HAP-1 (cell line): ENCODE data around the gene POC1B.

ENCODE experiments used
- DNase-seq, 2 experiments: peaks; one replicate each; pipeline ENCODE4 v3.0.0-alpha.2; 2016 to 2020; ENCODE audit warnings: low spot score in 2 of 2
- H3K27me3 ChIP-seq: fragments of 250-450 bp; sonication (Bioruptor Pico); 2 replicates; pipeline ENCODE4 v1.5.1; 2020; ENCODE audit warnings: low read depth, mild to moderate bottlenecking, moderate library complexity
- H3K36me3 ChIP-seq: fragments of 250-450 bp; sonication (Bioruptor Pico); replicated peaks from 2 replicates; pipeline ENCODE4 v1.5.1; 2020; ENCODE audit warnings: mild to moderate bottlenecking
- H3K4me1 ChIP-seq: fragments of 250-450 bp; sonication (Bioruptor Pico); 2 replicates; pipeline ENCODE4 v1.5.1; 2020; ENCODE audit warnings: mild to moderate bottlenecking
- H3K4me3 ChIP-seq: fragments of 250-450 bp; sonication (Bioruptor Pico); 2 replicates; pipeline ENCODE4 v1.5.1; 2020; ENCODE audit warnings: mild to moderate bottlenecking, moderate library complexity
- H3K9me3 ChIP-seq: fragments of 250-450 bp; sonication (Bioruptor Pico); 2 replicates; pipeline ENCODE4 v1.5.1; 2020; ENCODE audit warnings: mild to moderate bottlenecking, moderate library complexity
- in situ Hi-C: fragments of 300-500 bp; cut with MboI; formaldehyde crosslinking; loops from 3 replicates; pipeline ENCODE4 v1.14.3; 2020; ENCODE audit warnings: low sequenced_read_pairs, inconsistent platforms, mixed read lengths

POC1B gene

DNA sequence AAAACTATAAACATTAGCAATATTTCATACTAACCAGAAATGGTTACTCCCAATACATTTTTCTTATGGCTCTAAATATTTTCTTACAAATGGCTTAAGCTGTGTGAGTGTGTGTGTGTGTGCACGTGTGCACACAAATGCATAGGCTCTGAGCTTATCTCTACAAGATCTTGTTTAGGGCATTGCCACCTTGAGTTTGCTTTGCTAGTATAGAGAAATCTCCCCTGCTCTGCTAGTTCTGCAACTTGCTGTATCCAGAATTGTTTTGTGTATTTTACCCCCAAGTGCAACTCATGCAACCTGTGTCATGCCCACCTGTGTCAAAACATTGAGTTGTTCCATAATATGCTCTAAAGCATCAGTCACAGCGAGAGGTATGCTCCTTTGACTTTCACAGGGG is 101.0 kb downstream of the POC1B start:
- H3K27me3 ChIP-seq = no peaks in the 10 kb centered on the region
- no peaks in the 10 kb centered on the region for H3K36me3 ChIP-seq
- no peak for DNase-seq
- in situ Hi-C loops = no loop called here
- no peaks in the 10 kb centered on the region for H3K9me3 ChIP-seq
- no peak overlapping the region for H3K4me3 ChIP-seq
- H3K4me1 ChIP-seq = no peaks in the 10 kb centered on the region

GRCh38 chr12:89424389-89424788 is 101.5 kb downstream of the POC1B start:
- Histone ChIP-seq H3K4me1 (no peaks in the 10 kb centered on the region), H3K27me3 (no peaks in the 10 kb centered on the region), H3K36me3 (no peaks in the 10 kb centered on the region), H3K9me3 (no peaks in the 10 kb centered on the region), H3K4me3 (no peak overlapping the region)
- DNase-seq = no peak
- in situ Hi-C loops = no loop called here

DNA sequence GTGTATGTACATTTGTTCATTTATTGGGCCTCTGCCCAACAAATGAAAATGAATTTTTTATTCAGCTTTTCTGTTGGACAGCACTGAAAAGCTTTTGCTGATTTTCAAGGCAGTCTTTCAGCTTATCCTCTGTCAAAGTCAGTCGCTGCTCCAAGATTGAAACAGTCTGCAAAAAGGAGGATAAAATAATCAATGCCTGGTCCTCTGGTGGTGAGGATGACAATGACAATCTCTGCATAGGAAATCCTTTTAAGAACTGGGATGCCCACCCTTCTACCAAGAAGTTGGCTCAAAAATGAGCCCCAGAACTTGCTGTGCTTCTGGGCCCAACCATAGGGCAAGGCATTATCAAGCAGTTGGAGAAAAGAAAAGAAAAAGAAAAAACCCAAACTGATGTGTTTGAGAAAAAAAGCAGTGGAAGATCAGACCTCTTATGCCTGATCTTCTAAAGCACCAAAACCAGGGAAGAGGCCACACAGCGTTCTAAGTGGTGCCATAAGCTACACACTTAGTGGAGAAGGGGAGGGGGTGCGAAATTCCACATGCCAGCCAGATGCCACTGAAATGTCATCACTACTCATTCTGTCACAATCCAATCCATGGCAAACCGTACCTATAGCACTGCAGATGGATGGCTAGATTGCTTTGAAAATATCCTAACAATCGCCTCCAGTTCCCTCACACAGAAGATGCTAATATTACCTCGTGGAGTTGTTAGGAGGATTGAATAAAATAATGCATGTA is 104.6 kb downstream of the POC1B start:
- in situ Hi-C loops = no loop called here
- Histone ChIP-seq H3K27me3 (no peaks in the 10 kb centered on the region), H3K4me1 (no peaks in the 10 kb centered on the region), H3K9me3 (no peaks in the 10 kb centered on the region), H3K4me3 (no peak overlapping the region), H3K36me3 (no peaks in the 10 kb centered on the region)
- DNase-seq = no peak

GRCh38 chr12:89418228-89418910 is 107.5 kb downstream of the POC1B start:
- DNase-seq = no peak
- H3K27me3 ChIP-seq = no peaks in the 10 kb centered on the region
- no peaks in the 10 kb centered on the region for H3K9me3 ChIP-seq
- no peaks in the 10 kb centered on the region for H3K36me3 ChIP-seq
- H3K4me3 ChIP-seq = no peak overlapping the region
- in situ Hi-C loops = no loop called here
- H3K4me1 ChIP-seq = no peaks in the 10 kb centered on the region

- Histone ChIP-seq H3K4me3 (no peak overlapping the region), H3K4me1 (no peaks in the 10 kb centered on the region), H3K36me3 (no peaks in the 10 kb centered on the region), H3K9me3 (no peaks in the 10 kb centered on the region), H3K27me3 (no peaks in the 10 kb centered on the region)
- DNase-seq = no peak
- in situ Hi-C loops = no loop called here
Observed at GRCh38 chr12:89417246-89417977, 108.4 kb downstream of the POC1B start.

- H3K36me3 ChIP-seq = no peaks in the 10 kb centered on the region
- H3K27me3 ChIP-seq = no peaks in the 10 kb centered on the region
- H3K4me1 ChIP-seq = no peaks in the 10 kb centered on the region
- in situ Hi-C loops = no loop called here
- H3K9me3 ChIP-seq = no peaks in the 10 kb centered on the region
- no peak overlapping the region for H3K4me3 ChIP-seq
- no peak for DNase-seq
Observed at GRCh38 chr12:89416049-89416792, 109.6 kb downstream of the POC1B start.

- in situ Hi-C loops = no loop called here
- no peaks in the 10 kb centered on the region for H3K9me3 ChIP-seq
Observed at GRCh38 chr12:89414851-89415250, 111.0 kb downstream of the POC1B start.

DNA sequence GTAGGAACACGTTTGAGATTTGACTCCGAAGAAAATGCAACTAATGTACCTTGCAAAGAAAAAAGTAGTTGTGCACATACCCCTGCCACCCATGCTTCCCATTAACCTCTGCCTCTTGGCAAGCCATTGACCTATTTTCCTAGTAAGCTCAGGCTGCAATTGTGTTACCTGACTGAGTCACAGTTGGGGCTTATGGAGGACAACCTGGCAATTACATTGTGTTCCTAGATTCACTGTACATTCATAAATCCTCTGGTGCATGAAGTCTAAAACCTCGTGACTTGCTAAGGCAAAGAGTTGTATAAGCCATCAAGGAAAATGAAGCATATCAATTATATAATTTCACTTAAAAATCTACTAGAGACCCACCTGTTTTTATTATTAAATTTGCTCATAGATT is 111.5 kb downstream of the POC1B start:
- in situ Hi-C loops = no loop called here
- DNase-seq = no peak
- Histone ChIP-seq H3K9me3 (no peaks in the 10 kb centered on the region), H3K36me3 (no peaks in the 10 kb centered on the region), H3K4me1 (no peaks in the 10 kb centered on the region), H3K27me3 (no peaks in the 10 kb centered on the region), H3K4me3 (no peak overlapping the region)

More at GRCh38 chr12:89414851-89415250, 111.0 kb downstream of the POC1B start:
- Histone ChIP-seq H3K4me3 (no peak overlapping the region), H3K27me3 (no peaks in the 10 kb centered on the region), H3K4me1 (no peaks in the 10 kb centered on the region), H3K36me3 (no peaks in the 10 kb centered on the region)
- no peak for DNase-seq

- Histone ChIP-seq H3K4me3 (no peak overlapping the region), H3K36me3 (no peaks in the 10 kb centered on the region), H3K9me3 (no peaks in the 10 kb centered on the region), H3K4me1 (no peaks in the 10 kb centered on the region), H3K27me3 (no peaks in the 10 kb centered on the region)
- DNase-seq = no peak
- in situ Hi-C loops = no loop called here
Observed at GRCh38 chr12:89413234-89413633, 112.6 kb downstream of the POC1B start.

DNA sequence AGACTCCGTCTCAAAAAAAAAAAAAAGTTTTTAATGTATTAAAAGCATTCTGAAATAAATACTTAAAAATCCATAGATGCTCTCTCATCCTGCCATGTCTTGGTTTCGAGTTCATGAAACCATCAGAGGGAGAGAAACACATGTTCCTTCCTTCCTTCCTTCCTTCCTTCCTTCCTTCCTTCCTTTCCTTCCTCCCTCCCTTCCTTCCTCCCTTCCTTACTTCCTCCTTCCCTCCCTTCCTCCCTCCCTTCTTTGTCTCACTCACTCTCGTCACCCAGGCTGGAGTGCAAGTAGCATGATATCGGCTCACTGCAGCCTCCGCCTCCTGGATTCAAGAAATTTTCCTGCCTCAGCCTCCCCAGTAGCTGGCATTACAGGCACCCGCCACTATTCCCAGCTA is 113.2 kb downstream of the POC1B start:
- in situ Hi-C loops = no loop called here
- H3K36me3 ChIP-seq = no peaks in the 10 kb centered on the region
- H3K9me3 ChIP-seq = no peaks in the 10 kb centered on the region
- DNase-seq = no peak
- no peaks in the 10 kb centered on the region for H3K27me3 ChIP-seq
- H3K4me1 ChIP-seq = no peaks in the 10 kb centered on the region
- no peak overlapping the region for H3K4me3 ChIP-seq

DNA sequence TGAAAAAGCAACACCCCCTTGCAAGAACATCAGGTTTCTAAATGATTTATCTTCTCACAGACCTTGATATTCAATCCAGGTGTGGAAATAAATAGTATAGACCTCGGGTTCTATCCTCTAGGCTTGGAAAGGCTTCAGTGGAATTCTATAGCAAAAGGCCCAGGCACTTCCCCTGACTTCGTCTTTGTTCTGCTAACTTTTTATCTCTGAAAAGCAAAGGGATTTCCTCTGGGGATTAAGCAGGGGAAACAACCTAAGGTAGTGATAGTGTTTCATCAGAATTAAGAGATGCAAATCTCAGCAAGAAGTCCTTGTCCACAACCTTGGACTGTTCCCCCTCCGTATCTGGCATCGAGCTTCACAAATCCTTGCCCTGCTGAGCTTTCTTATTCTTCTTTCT is 114.0 kb downstream of the POC1B start:
- in situ Hi-C loops = no loop called here
- no peak for DNase-seq
- Histone ChIP-seq H3K4me3 (no peak overlapping the region), H3K4me1 (no peaks in the 10 kb centered on the region), H3K36me3 (no peaks in the 10 kb centered on the region), H3K27me3 (no peaks in the 10 kb centered on the region), H3K9me3 (no peaks in the 10 kb centered on the region)

DNA sequence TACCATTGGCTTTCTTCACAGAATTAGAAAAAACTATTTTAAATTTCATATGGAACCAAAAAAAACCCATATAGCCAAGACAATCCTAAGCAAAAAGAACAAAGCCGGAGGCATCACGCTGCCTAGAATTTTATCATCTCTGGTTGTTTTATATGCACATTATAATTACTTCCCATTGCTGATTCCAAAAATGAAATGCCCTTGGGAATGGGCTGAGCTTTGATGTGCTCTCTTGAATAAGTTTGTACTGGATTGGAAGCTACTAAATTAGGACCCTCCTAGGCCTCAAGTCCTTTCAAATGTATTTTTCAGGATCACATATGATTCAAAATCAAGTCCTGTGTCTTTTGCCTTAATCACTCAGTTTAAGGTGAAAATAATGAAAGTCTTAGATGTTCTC is 114.6 kb downstream of the POC1B start:
- in situ Hi-C loops = no loop called here
- Histone ChIP-seq H3K9me3 (no peaks in the 10 kb centered on the region), H3K27me3 (no peaks in the 10 kb centered on the region), H3K4me3 (no peak overlapping the region), H3K4me1 (no peaks in the 10 kb centered on the region), H3K36me3 (no peaks in the 10 kb centered on the region)
- DNase-seq = no peak

DNA sequence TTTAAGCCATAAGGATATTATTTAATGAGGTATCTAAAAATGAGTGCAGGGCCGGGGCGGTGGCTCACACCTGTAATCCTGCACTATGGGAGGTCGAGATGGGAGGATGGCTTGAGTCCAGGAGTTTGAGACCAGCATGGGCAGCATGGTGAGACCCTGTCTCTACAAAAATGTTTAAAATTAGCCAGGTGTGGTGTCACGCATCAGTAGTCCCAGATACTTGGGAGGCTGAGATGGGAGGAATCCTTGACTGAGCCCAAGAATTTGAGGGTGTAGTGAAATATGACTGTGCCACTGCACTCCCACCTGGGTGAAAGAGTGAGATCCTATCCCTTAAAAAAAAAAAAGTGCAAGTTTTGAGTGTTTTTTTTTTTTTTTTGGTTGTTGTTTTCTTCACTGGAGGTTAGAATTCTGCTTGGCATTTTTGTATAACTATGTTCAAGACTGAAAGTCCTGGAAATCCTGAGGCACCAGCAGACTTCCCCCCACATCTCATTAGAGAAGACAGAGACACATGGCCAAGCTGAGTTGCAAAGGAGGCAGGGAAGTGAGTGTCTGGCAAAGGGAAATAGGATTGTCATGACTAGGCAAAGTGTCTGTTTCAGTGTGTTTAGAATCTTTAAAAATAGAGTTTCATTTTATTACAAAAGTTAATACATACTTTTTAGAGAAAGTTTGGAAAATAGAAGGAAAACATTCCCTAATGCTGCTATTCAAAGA is 120.1 kb downstream of the POC1B start:
- no peak for DNase-seq
- Histone ChIP-seq H3K36me3 (no peaks in the 10 kb centered on the region), H3K4me1 (no peaks in the 10 kb centered on the region), H3K9me3 (no peaks in the 10 kb centered on the region), H3K4me3 (no peak overlapping the region), H3K27me3 (no peaks in the 10 kb centered on the region)
- in situ Hi-C loops = no loop called here
